ENCODE data around the gene TAPBPL. TPM values are rescaled to one million over a fixed set of nuclear protein-coding genes. Genes with fewer than 3 reads are reported as not detected.

TAPBPL gene
- total and polyA plus RNA-seq, 2 of the 13 experiments (the other 11 are each of a cell fraction or from before 2014, with no cell fraction given): 10.0 to 14.5 TPM

GRCh38 chr12:6469609-6470374 is 17.9 kb downstream of the TAPBPL start:
- DNase-seq (ENCODE audit: low spot score) (no peak), ATAC-seq (peak; percentile 3), FAIRE-seq (no peak)
- H2AFZ ChIP-seq (ENCODE audit: low read length): no peak overlapping the region
- H3K27ac ChIP-seq (ENCODE audit: extremely low read length, insufficient read depth, low read length): peak overlapping the region; percentile 56
- peaks cover 2 to 5% of the 10 kb centered on the region in 2 experiments; a peak in 3 of 5 replicates for H3K36me3 ChIP-seq (replicated peaks in 1 of 2; ENCODE audit: control insufficient read depth in 1 of 2, insufficient read depth in 2 of 2, low read length in 2 of 2)
- no peaks in the 10 kb centered on the region for H3K79me2 ChIP-seq (ENCODE audit: insufficient read depth, low read length)
- peaks cover 44% of the 10 kb centered on the region for H3K4me1 ChIP-seq (ENCODE audit: insufficient read depth, low read length)
- peak overlapping the region; percentile 64 for H3K9ac ChIP-seq (ENCODE audit: insufficient read depth, low read depth, low read length)
- H3K27me3 ChIP-seq (ENCODE audit: control insufficient read depth in 1 of 2, insufficient read depth in 2 of 2, low read length in 2 of 2): no peaks in the 10 kb centered on the region
- peak overlapping the region; percentile 69 to 76 (median 74) for H3K4me3 ChIP-seq (replicated peaks in 1 of 3; ENCODE audit: insufficient read depth in 1 of 3, low read depth in 2 of 3, low read length in 3 of 3)
- no peaks in the 10 kb centered on the region for H4K20me1 ChIP-seq (ENCODE audit: insufficient read depth, low read length)
- TSS peak; percentile 64 for BruUV-seq (replicated peaks)
- in situ Hi-C loops (cut with HindIII; ENCODE audit: extremely low pct_ligation_motif_present, low pct_unique_long_range_greater_than_20kb): loop anchor here (25.0 kb wide), 1 partner anchor 407 kb away; no protein-coding TSS in a partner anchor
- 48% methylated on average over 10 of the region's 16 CpGs for WGBS (ENCODE audit: low lambda C conversion rate)
- intact Hi-C loops (cut with micrococcal nuclease; ENCODE audit: unreplicated experiment): loop anchor here (10.0 kb wide), 2 partner anchors 65 to 135 kb away; partner anchors contain the start of gene GAPDH
- H3K9me3 ChIP-seq (ENCODE audit: low read length): no peaks in the 10 kb centered on the region
- POLR2A ChIA-PET: interaction anchor here (1.0 to 4.2 kb wide), 32 partner anchors 9 to 399 kb away, joined by 3 to 68 read pairs (median 7); partner anchors contain the start of genes GAPDH, LTBR, MRPL51 and NOP2
- CTCF ChIA-PET (ENCODE audit: low intra/inter-chr PET ratio, low total read pairs): no interaction called here
- H3K4me2 ChIP-seq (ENCODE audit: low read depth, low read length): peak overlapping the region; percentile 98
- TF ChIP-seq MYC (CRISPR knock-in tag; IDR thresholded peaks at IDR 0.05; ENCODE audit: borderline replicate concordance) (no peak), TSC22D2 (CRISPR knock-in tag; IDR thresholded peaks at IDR 0.05; ENCODE audit: borderline replicate concordance) (0 out of 2 replicates have a peak, but pooled peaks have one; percentile 8), ZBTB34 (CRISPR knock-in tag; IDR thresholded peaks at IDR 0.05) (0 out of 2 replicates have a peak, but pooled peaks have one; percentile 0), ZNF30 (CRISPR knock-in tag; IDR thresholded peaks at IDR 0.05) (no peak), NCOA1 (CRISPR knock-in tag; IDR thresholded peaks at IDR 0.05) (0 out of 2 replicates have a peak, but pooled peaks have one; percentile 4)

Measured in HepG2 (cell line).